IPS-NIHi7 (cell line): ENCODE results near the gene HOXC10.

Experiments used
- DNase-seq: peaks from one replicate; pipeline ENCODE4 v3.0.0; 2012; ENCODE audit warnings: mixed read lengths; ENCODE audit errors: extremely low spot score

HOXC10 gene

DNA sequence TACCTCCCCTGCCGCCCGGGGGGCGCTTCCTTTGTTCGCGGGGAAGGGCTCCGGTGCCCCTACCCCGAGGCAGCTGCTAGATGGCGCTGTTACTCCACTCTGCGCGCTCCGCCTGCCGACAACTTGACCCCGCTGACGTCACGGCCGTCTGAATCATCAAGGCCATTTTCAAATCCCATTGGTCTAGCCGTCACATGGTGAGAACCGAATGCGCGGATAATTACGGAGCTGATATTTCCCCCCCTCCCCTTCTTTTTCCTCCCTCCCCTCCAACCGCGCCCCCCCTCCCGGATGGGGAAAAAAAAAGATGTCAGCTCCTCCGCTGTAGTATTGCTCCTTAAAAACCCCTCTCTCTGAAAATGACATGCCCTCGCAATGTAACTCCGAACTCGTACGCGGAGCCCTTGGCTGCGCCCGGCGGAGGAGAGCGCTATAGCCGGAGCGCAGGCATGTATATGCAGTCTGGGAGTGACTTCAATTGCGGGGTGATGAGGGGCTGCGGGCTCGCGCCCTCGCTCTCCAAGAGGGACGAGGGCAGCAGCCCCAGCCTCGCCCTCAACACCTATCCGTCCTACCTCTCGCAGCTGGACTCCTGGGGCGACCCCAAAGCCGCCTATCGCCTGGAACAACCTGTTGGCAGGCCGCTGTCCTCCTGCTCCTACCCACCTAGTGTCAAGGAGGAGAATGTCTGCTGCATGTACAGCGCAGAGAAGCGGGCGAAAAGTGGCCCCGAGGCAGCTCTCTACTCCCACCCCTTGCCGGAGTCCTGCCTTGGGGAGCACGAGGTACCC lies at the start of gene HOXC10:
TSS of gene HOXC10 (plus strand) at position 246 of the 791 bp plus-strand sequence. CDS start at position 360, 114 bp downstream.
- peak; percentile 88 for DNase-seq

DNA sequence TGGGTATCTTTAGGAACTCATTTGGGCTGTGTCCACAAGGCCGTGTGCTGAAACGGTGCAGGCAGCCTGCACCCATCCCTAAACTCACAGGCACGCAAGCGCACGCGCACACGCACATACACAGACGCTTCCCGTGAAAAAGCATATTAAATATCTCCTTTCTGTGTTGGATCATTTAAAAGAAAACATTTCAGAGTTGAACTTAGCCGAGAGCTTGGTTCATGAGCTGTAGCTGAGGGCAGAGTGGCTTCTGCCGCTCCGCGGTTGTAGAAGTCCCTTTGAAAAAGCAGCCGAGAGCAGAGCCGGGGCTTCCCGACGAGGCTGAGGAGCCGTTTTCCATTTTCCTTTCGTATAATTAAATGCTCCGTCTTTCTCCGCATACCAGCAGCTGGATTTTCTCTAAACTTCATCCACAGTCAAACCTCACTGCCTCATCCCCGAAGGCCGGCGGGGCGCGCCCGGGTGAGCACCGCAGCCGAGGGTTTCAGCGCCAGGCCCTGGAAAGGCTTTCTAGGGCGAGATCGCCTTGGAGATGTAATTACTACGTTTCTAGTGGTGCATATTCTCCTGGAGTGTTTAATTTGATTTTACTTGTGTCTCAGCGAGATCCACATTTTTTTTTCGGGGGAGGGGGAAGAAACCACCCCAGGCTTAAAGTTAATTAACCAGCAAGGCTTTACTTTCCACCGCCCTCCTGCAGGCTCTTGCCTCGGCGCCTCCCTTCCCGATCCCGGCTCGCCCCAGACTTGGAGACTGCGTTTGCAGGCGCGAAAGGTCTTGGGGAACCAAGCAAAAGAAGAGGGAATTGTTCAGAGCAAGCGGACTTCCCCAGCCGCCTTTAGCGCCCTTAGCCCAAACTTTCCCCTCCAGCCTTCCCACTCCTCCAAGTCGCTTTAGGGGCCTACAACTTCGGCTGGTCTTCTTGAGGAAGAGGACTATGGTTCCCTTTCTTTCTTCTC lies 49.3 kb upstream of the HOXC10 start:
- DNase-seq: no peak

DNA sequence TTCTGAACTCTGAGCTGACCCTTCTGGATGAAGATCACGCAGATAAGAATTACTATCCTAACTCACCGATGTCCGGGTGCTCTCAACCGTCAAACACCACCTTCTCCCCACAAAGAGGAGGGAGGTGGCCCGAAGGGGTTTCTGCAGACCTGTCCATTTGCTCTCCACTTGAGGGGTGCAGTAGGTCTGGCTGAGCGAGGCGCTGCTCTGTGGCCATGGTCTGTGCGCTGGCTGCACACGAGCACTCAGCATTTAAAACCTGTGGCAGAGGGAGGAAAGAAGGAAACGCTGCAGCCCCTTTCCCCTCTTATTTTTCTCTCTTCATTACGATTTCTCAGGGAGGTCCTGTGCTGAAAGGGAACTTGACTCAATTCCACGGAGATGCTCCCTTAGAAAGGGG lies 47.8 kb upstream of the HOXC10 start:
- no peak for DNase-seq

DNA sequence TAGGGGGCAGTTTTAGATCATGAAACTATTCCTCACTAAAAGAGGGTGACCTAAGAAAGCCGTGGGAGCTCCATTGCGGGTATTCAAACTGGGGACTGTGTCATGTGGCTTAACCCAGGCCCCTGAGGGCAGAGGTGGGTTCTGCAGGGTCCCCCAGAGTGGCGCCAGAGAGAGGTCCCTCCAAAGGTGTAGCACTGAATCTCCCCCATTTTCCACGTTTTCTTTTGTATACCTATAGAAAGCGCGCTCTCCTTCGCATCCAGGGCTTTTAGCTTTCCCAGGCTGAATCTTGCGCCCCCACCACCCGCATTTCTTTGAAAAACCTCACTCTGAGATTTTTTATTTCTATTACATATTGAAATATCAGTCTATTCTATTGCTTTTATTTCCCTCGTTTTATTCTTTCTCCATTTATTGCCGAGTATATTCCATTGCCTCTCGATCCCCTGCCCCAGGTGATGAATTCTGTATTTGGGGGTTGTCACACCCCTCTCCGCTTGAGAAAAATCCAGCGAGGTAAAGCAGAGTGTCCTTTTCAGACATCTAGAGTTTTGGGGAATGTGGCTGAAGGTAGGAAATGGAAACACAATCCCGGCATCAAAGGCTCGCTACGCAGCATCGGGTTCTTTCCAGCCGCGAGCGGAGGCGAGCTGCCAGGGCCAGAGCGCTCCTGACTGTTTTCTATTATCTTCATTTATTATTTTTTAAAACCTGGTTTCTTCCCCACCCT lies 47.2 kb upstream of the HOXC10 start:
- DNase-seq: no peak

DNA sequence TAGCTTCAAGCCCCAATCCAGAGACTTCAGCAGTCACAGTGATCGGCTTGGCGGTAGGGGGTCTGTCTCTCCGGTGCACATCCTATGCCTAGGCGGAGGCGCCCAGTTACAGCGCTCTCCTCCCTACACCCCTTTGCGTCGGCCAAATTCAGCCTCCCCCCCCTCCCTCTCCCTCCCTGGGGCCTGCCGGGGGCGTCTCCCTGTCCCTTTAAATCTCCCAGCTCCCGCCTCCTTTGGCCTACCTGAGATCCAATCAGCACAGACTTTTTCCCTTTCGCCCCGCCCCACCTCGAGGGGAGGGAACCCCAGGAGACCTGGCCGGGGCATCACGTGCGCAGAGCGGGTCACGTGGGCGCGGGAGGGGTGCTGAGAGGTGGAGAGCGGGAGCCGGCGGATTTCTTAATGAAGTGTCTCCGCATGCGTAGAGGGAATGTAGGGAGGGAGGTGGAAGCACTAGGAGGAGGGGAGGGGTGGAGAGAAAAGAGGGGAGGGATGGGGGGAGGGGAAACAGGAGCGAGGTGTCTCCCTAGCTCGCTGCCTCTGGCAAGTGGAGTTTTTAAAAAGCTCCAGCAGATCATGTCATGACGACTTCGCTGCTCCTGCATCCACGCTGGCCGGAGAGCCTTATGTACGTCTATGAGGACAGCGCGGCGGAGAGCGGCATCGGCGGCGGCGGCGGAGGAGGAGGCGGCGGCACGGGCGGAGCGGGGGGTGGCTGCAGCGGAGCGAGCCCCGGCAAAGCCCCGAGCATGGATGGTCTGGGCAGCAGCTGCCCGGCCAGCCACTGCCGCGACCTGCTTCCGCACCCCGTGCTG lies 46.4 kb upstream of the HOXC10 start, which contains the start of gene HOXC13:
TSS of gene HOXC13 (plus strand) at position 506 of the 815 bp plus-strand sequence. CDS start at position 582, 76 bp downstream.
- DNase-seq: peak; percentile 89

DNA sequence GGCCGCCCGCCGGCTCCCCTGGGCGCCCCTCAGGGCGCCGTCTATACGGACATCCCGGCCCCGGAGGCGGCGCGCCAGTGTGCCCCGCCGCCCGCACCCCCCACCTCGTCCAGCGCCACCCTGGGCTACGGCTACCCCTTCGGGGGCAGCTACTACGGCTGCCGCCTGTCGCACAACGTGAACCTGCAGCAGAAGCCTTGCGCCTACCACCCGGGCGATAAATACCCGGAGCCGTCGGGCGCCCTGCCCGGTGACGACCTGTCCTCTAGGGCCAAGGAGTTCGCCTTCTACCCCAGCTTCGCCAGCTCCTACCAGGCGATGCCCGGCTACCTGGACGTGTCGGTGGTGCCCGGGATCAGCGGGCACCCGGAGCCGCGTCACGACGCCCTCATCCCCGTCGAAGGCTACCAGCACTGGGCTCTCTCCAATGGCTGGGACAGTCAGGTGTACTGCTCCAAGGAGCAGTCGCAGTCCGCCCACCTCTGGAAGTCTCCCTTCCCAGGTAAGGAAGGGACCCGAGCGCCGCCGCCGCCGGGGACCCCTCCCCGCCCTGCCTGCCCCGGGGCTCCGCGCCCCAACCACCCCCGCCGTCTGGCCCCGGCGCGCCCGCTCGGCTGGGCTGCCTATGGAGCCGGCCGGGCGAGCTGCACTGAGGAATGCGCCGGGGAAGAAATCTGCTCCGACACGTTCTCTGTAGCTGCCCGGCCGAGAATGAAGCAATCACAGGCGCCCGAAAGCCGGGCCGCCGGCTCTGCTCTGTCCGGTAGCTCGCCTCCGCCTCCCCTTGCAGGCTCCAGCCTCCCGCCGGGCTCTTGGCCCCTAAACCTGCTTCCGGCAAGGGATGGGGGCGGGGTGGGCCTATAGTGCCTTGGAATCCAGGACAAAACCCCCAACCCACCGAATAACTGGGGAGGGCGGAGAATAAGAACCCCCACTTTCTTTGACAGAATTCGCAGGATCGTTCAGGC lies 45.5 kb upstream of the HOXC10 start:
- no peak for DNase-seq

DNA sequence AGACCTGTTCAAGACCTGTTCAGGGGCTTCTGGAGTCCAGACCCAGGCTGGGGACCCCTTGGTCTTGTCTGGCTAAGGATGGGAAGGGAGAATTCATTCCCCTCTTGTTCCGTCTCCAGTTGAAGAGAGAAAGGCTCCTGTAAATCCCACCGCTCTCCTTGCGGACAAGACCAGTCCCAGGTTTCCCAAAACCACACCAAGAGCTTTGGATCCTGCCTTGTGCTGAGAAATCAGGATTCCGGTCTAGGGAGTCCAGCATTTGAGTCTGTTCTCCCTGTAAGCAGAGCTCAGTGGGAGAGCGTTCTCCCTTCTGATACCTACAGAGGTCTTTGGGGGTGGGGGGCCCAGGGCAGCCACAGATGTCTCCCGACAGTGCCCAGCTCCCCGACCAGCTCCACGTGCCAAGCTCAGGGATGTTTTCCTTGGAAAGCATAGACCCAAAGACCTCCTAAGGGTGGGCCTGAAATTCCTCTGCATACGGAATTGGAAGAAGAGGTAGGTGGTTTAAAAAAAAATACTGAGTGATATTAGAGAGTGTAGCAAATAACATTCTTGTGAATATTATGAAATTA lies 44.4 kb upstream of the HOXC10 start:
- DNase-seq: no peak

DNA sequence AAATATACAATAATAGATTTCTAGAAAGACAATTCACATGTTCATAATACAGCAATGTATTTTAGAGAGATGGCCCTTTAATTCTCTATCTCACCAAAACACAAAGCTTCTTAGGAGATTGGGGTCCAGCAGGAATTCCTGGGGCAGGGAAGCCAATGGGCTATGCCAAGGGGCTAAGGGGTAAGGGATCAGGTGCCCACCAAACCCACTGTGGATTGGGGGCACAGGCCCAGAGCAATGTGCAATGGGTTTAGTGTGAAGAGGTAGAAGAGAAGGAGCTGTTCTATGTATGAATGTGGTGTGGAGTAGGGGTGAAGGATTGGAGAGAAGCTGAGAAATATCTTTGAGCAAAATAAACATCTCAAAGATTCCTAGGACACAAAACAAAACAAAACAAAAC lies 43.8 kb upstream of the HOXC10 start:
- DNase-seq: no peak

DNA sequence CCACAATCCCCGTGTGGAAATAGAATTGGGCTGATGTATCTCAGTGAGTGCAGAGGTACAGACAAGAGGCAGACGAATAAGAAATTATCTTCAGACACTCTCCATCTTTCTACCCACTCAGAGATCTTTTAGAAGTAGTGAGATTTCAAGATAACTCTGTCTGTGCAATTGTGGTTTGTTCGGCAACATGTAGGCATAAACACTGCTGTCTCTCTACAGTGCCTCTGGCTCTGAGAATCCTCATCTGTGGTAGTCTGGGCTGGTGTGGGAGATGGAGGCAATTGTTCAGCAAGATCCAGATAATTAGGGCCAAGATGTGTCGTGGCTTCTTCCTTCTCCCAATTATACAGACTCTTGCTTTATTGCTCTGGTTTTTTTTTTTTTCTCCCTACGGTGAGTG lies 43.2 kb upstream of the HOXC10 start:
- no peak for DNase-seq

DNA sequence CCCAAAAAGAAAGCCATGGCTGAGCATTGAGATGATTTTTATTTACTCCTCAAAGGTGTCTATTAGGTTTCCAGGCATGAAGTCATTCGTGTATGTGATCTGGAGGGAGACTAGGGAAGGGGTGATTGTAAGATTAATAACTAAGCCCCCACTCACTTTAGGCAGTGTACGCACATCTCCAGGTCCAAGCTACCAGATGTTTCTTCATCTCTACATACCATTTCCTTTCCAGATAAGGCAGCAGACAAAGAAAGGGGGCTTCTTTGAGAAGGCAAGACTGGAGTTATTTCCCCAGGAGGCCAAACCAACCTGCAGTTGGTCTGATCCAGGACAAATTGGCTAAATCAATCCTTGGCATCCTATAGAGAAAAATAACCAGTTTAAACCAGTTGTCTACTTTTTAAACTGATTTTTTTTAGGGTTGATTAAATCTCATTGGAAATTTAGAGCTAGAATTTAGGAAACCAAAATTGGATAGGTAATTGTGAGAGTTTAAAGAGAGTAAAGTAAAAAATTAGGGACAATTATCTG lies 42.4 kb upstream of the HOXC10 start:
- no peak for DNase-seq

DNA sequence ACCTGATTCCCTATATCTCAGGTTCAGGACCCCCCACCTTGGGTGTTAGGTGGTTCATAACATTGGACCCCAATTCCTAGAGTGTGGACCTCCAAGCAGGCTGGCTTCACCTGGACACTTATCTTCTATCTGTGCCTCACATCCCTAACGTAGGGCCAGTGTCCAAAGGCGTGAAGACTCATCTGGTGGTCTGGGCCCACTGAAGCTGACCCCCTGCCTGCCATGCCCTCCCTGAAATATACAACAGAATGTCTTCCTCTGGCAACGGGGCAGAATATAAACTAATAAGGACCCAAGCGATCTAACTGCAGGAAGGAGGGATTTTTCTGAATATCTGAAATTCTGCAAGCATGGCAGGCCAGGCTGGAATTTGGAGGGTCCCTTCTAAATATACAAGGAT lies 40.7 kb upstream of the HOXC10 start:
- no peak for DNase-seq

DNA sequence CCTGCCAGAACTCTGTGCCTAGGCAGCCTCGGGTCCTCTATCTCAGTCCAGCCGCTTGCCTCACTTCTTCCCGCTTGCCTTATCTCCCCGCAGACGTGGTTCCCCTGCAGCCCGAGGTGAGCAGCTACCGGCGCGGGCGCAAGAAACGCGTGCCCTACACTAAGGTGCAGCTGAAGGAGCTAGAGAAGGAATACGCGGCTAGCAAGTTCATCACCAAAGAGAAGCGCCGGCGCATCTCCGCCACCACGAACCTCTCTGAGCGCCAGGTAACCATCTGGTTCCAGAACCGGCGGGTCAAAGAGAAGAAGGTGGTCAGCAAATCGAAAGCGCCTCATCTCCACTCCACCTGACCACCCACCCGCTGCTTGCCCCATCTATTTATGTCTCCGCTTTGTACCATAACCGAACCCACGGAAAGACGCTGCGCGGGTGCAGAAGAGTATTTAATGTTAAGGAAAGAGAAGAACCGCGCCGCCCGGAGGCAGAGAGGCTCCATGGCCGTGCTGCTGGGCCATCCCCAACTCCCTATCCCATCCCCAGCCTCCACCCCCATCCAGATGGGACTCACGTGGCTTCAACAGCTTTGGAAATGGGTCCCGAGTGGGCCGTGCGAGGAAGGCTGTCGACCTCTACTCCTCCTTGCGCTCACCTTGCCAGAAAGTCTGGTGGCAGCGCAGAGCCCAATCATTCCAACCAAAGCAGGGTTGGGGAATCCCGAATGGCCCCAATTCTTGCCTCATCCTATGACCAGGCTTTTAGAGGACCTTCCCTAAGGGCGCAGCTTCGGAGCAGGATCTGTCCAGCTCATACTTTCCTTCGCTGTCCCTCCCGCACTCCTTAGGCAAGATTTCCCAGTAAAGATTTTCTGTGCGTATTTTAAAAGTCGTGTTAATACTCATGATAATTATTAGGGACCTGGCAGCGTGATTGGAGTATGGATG lies 39.8 kb upstream of the HOXC10 start:
- DNase-seq: no peak

DNA sequence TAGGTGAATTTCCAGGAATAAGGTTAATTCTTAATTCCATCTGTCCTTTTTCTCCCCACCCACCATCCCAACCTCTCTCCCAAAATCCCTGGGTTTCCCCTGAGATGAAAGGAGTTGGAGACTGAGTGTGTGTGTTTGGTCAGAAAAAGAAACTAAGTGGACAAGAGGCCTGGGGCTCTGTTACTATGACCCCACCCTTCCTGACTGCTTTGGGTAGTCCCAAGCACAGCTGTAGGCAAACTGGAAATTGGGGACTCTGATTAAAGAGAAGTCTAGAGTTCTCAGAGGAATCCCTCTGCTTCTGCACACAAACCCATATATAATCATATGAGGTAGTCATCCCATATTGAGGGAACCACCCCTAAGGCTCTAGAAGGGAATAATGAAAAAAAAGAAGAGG lies 37.2 kb upstream of the HOXC10 start:
- DNase-seq: no peak

DNA sequence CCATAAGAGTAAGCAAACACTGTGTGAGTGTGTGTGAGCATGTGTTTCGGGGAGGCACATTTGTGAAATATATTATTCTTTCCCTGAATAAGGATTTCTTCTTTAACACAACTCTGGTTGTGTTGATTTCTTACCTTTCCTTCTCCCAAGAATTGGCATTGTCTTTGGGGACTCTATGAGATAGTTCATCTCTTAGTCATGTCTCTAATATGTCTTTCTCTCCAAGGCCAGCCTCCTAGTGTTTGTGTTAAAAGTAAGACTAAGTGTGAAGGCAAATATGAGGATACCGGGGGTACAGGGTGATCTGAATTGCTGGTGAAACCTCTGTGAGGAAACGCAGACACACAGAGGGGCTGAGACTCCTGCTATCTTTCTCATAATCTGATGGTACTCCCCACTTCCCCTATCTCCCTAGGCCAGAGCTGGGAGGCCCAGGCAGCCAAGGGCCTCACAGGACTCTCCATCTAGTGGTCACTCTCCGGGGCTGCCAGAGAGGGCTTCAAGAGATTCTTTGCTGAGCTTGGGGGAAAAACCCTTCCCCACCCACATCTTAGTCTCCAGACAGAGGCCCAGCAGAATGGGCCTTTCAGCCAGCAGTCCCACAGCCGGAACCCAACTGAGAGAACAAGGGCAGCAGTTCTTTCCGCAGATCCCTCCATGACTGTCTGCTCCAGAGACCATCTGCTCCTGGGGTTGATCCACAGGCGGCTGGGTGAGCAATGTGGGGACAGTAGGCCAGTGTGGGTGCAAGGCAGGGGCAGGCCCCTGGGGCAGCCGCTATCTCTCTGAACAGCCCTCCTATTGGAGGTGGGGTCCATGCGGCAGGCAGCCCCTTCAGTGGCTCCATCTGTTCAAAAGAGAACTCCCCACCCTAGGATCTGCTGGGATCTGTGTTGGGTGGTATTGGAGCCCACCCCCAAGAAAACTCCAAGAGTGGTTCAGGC lies 36.0 kb upstream of the HOXC10 start:
- DNase-seq: no peak

DNA sequence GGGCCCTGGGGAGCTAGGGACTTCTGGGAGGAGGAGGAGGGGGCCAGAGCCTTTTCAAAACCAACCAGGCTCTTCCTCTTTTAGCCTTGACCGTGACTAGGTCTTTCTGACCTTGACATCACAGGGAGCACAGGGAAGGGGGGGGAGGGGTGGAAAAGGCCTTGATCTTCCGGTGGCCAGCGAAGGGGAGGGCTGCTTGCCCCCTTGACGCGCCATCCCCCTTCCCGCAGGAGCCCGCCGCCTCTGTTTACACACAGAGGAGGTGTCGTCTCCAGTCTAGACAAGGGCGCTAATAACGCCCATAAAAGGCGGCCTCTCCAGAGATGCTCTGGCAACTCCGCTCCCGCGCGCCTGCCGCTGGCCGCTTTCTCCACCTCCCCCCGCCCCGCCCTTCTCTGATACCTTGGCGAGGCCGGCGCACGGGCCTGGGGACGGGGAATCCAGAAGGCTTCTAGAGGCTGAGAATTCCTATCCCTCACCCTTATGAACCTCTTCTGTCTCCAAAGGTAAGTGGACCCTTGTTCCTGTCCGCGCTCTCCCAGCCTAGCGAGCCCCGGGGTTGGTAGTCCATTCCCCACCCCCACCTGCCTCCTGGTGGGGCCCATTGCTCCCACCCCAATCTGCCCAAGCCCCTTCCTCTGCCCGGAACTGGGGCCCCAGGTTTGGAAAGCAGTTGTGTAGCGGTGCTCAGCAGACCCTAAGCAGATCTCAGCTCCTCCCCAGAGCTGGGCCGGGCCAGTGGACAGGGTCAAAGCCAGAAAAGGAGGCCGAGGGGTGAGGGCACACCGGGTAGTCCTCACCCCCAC lies 35.1 kb upstream of the HOXC10 start:
- no peak for DNase-seq

DNA sequence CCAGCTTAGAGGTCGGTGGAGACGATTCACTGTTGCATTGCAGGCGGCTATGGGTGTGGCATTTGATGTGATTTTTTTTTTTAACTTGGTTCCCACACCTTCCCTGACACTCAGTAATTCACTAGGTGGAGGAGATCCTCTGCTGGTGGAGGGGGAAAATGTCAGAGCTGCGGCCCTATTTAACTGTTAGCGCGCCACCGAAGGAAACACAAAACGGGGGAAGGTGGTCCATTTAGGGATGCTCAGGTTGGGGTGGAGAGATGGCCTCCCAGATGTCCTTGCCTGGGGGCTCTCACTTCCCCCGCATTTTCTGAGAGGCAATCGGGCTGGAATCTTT lies 34.5 kb upstream of the HOXC10 start:
- no peak for DNase-seq
